Hematopoietic multipotent progenitor cell treated with erythropoietin and hydrocortisone succinate and interleukin-3 and kit ligand, for 4 days (in vitro differentiated cells): ENCODE measurements around the gene ARIH2.

Source experiments
- DNase-seq: peaks from one replicate; pipeline ENCODE4 v3.0.0-alpha.2; 2015

The ARIH2 gene

DNA sequence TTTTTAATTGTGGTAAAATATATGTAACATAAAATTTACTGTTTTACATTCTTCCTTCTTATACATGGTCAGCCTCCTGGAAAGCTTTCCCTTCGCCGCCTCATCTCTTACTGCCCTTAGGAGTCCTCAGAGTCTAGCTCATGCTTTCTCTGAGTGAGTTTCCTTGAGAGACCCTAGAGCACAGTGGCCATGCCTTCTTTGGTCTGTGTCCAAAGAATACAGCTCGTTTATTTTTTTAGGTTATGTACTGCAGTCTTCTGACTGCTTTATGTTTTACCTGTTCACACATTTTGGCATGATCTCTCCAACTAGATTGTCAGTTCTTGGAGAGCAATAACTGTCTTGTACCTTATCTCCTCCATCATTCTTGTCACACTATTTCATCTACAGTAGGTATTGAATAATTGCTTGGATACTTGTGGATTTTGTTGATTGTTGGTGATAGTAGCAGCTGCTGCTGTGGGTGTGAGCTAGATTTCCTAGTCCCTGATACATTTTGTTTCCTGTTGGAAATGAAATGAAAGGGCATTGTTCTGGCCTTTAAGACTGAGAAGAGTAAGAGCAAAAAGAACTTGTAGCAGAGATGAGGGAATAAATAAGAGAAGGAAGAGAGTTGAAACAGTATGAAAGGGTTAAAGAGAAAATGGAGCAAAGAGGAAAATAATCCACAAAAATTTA is 10.9 kb downstream of the ARIH2 start:
- no peak for DNase-seq

GRCh38 chr3:48930590-48930989 is 11.9 kb downstream of the ARIH2 start:
- peak; percentile 57 for DNase-seq

GRCh38 chr3:48931944-48932580 is 13.4 kb downstream of the ARIH2 start:
- peak; percentile 55 for DNase-seq

- DNase-seq: no peak
Measured at GRCh38 chr3:48934333-48934991, 15.8 kb downstream of the ARIH2 start.

GRCh38 chr3:48935530-48935929 is 16.9 kb downstream of the ARIH2 start:
- DNase-seq: peak; percentile 76

GRCh38 chr3:48938156-48938555 is 19.5 kb downstream of the ARIH2 start:
- DNase-seq: no peak

- no peak for DNase-seq
Measured at GRCh38 chr3:48938689-48939088, 20.0 kb downstream of the ARIH2 start.

- no peak for DNase-seq
Measured at GRCh38 chr3:48945432-48945831, 26.8 kb downstream of the ARIH2 start.

DNA sequence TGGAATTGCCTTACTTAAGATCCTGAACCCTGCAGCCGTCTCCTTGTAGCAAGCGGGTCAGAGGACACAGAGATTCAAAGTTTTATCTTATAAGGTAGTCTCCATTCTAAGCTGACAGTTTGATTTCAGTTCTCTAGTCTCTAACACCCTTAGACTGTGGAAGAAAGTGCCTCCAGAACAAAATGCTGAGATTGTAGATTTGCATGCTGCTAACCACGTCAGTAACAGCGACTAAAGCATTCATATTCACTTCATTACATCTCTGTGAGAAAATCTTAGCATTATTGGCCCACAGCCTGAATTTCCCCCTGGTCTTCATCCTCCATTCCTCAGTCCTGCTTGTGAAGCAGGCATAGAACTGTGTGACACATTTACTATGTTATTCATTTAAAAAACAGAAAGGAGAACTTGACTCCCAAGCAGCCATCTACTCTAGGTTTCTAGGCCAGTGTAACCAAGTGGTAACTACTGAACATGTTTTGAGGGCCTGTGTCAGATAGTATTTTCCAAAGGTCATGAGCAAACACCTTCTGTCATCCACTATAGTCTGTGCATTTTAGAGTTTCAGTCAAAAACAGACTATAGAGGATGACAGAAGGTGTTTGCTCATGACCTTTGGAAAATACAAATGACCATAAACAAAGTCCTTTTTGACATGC is 27.4 kb downstream of the ARIH2 start:
- DNase-seq: no peak

DNA sequence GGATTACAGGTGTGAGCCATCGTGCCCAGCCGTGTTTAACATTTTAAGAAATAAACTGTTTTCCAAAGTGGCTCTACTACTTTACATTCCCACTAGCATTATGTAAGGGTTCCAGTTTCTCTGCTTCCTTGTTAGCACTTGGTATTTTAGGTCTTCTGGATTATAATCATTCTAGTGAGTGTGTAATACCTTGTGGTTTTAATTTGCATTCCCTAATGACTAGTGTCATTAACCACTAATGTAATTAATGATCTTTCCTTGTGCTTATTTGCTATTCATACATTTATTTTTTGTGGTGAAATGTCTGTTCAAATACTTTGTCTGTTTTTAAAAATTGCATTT is 30.7 kb downstream of the ARIH2 start:
- no peak for DNase-seq

DNA sequence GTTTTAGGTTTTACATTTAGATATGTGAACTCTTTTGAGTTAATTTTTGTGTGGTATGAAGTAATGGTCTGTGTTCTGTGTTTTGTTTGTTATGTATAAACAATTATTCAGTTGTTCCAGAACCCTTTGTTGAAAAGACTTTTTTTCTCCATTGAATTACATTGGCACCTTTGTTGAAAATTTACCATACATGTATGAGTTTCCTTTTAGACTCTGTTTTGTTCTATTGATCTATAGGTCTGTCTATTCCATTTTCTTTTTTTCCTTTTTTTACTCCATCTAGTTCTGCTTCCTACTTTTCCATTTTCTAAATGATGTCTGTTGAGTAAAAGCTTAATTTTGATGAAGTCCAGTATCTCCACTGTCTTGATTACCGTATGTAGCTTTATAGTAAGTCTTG is 31.4 kb downstream of the ARIH2 start:
- no peak for DNase-seq

GRCh38 chr3:48951764-48952163 is 33.1 kb downstream of the ARIH2 start:
- no peak for DNase-seq

DNA sequence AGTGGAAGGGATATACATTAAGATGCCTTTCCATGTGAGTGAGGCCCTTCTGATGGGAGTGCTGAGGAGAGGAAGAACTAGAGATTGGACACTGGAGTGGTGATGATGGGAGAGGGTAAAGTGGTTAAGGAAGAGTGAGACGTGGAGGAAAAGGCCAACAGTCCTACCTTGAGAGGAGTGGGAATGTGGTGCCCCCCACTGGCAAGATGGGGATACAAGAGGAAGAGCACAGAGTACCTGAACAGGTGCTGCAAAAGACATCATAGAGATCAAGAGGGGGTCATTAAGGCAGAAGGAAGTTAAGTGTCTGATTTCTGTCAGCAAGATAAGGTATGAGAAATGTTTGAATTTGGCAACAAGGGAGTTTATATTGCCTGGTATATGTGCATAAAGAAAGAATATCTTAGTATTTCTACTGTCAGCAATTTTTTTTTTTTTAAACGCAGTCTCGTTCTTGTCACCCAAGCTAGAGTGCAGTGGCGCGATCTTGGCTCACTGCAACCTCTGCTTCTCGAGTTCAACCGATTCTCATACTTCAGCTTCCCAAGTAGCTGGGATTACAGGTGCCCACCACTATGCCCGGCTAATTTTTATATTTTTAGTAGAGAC is 34.0 kb downstream of the ARIH2 start:
- DNase-seq: peak; percentile 37

GRCh38 chr3:48957006-48957705 is 38.5 kb downstream of the ARIH2 start:
- no peak for DNase-seq

GRCh38 chr3:48960841-48961413 is 42.3 kb downstream of the ARIH2 start:
- peak; percentile 34 for DNase-seq

- no peak for DNase-seq
Measured at GRCh38 chr3:48962340-48962739, 43.7 kb downstream of the ARIH2 start.

GRCh38 chr3:48962939-48963338 is 44.3 kb downstream of the ARIH2 start:
- no peak for DNase-seq

- DNase-seq: no peak
Measured at GRCh38 chr3:48963591-48963990, 44.9 kb downstream of the ARIH2 start.

- no peak for DNase-seq
Measured at GRCh38 chr3:48966367-48966766, 47.7 kb downstream of the ARIH2 start.

DNA sequence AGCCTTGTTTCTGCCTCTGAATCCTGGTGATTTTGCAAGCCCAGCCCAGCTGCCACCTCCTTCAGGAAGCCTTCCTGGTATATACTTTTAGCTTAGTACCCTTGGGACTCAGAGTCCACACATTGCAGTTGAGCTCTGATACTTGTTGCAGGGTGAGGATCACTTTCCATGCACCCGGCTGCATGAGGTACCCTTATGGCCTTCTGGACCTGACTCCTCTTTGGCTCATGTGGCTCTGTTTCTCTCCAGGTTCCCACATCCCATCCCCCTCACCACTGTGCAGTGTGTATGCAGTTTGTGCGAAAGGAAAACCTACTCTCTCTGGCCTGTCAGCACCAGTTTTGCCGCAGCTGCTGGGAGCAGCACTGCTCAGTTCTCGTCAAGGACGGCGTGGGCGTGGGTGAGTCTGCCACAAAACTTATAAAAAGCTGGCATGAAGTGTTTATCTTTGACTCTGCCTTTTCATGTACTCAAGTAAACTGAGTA is 48.3 kb downstream of the ARIH2 start:
- no peak for DNase-seq

DNA sequence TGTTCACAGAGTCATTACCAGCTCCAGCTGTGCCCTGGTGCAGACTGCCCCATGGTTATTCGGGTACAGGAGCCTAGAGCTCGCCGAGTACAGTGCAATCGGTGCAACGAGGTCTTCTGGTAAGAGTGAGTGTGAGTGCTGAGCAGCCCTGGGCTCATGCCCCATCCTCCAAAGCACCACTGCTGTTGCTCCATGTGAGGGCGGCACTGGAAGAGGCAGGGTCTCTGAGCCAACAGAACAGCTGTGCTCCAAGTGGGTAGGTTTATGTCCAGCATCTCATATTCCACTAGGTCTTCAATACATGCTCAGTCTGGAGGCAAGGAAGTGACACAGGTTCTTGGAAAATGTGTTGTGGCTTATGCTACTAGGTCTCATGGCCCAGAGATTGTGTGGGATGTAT is 51.9 kb downstream of the ARIH2 start:
- no peak for DNase-seq
